ENCODE results near the gene DES. TPM values are rescaled to one million over a fixed set of nuclear protein-coding genes. Genes with fewer than 3 reads are reported as not detected.

Gene DES
- total RNA-seq, 1 donor from 2014 or later, result not detected

GRCh38 chr2:219400562-219400961, 17.6 kb upstream of the DES start:
- Histone ChIP-seq H3K9ac (no peak overlapping the region), H3K4me1 (peaks cover 17% of the 10 kb centered on the region), H3K27me3 (peaks cover 9% of the 10 kb centered on the region), H3F3A (ENCODE audit: low read depth) (peaks cover 14% of the 10 kb centered on the region), H3K9me3 (ENCODE audit: low read depth) (no peaks in the 10 kb centered on the region), H4K20me1 (ENCODE audit: low read depth) (no peaks in the 10 kb centered on the region), H2AFZ (replicated peaks) (no peak overlapping the region), H3K36me3 (no peaks in the 10 kb centered on the region), H3K4me3 (no peak overlapping the region), H3K4me2 (no peak overlapping the region), H3K27ac (no peak overlapping the region), H3K79me2 (ENCODE audit: low read depth) (no peaks in the 10 kb centered on the region)
- no peak overlapping the region for H3K27ac Mint-ChIP-seq
- TF ChIP-seq EZH2 (IDR thresholded peaks at IDR 0.05) (no peak), CTCF (IDR thresholded peaks at IDR 0.05) (no peak), EZH2phosphoT487 (IDR thresholded peaks at IDR 0.05) (no peak)
- H3K36me3 Mint-ChIP-seq, result no peaks in the 10 kb centered on the region
- peaks cover 3% of the 10 kb centered on the region for H3K27me3 Mint-ChIP-seq (ENCODE audit: insufficient read depth, low read depth)
- no peaks in the 10 kb centered on the region for H3K9me3 Mint-ChIP-seq
- H3K4me1 Mint-ChIP-seq, result peaks cover 25% of the 10 kb centered on the region
- H3K4me3 Mint-ChIP-seq, result no peak overlapping the region
- no peak for DNase-seq (ENCODE audit: low spot score)

GRCh38 chr2:219401606-219402005, 16.6 kb upstream of the DES start:
- Histone ChIP-seq H3K79me2 (ENCODE audit: low read depth) (no peaks in the 10 kb centered on the region), H3K9me3 (ENCODE audit: low read depth) (no peaks in the 10 kb centered on the region), H3K4me3 (no peak overlapping the region), H4K20me1 (ENCODE audit: low read depth) (no peaks in the 10 kb centered on the region), H3K9ac (no peak overlapping the region), H3K4me1 (peaks cover 17% of the 10 kb centered on the region), H3K27ac (no peak overlapping the region), H3F3A (ENCODE audit: low read depth) (peaks cover 14% of the 10 kb centered on the region), H3K4me2 (no peak overlapping the region), H3K27me3 (peaks cover 9% of the 10 kb centered on the region), H2AFZ (replicated peaks) (no peak overlapping the region), H3K36me3 (no peaks in the 10 kb centered on the region)
- no peak for DNase-seq (ENCODE audit: low spot score)
- H3K9me3 Mint-ChIP-seq, result no peaks in the 10 kb centered on the region
- peaks cover 26% of the 10 kb centered on the region for H3K4me1 Mint-ChIP-seq
- no peak overlapping the region for H3K27ac Mint-ChIP-seq
- no peak overlapping the region for H3K4me3 Mint-ChIP-seq
- H3K36me3 Mint-ChIP-seq, result no peaks in the 10 kb centered on the region
- peaks cover 4% of the 10 kb centered on the region for H3K27me3 Mint-ChIP-seq (ENCODE audit: insufficient read depth, low read depth)
- no peak for TF ChIP-seq EZH2phosphoT487 (IDR thresholded peaks at IDR 0.05)
- no peak for TF ChIP-seq CTCF (IDR thresholded peaks at IDR 0.05)

GRCh38 chr2:219402665-219403515, 15.3 kb upstream of the DES start:
- Histone ChIP-seq H3F3A (ENCODE audit: low read depth) (peaks cover 14% of the 10 kb centered on the region), H4K20me1 (ENCODE audit: low read depth) (no peaks in the 10 kb centered on the region), H3K79me2 (ENCODE audit: low read depth) (no peaks in the 10 kb centered on the region), H3K27me3 (peaks cover 9% of the 10 kb centered on the region), H3K4me3 (no peak overlapping the region), H3K9me3 (ENCODE audit: low read depth) (no peaks in the 10 kb centered on the region), H3K27ac (no peak overlapping the region), H3K36me3 (no peaks in the 10 kb centered on the region), H3K4me2 (peak overlapping the region; percentile 21), H2AFZ (replicated peaks) (no peak overlapping the region), H3K4me1 (peaks cover 17% of the 10 kb centered on the region), H3K9ac (no peak overlapping the region)
- Mint-ChIP-seq H3K27me3 (ENCODE audit: insufficient read depth, low read depth) (peaks cover 4% of the 10 kb centered on the region), H3K36me3 (no peaks in the 10 kb centered on the region), H3K4me1 (peaks cover 30% of the 10 kb centered on the region), H3K4me3 (no peak overlapping the region), H3K9me3 (no peaks in the 10 kb centered on the region), H3K27ac (no peak overlapping the region)
- peak; percentile 94 for DNase-seq (ENCODE audit: low spot score)
- TF ChIP-seq CTCF (IDR thresholded peaks at IDR 0.05) (peak; percentile 92), EZH2phosphoT487 (IDR thresholded peaks at IDR 0.05) (peak; percentile 36), EZH2 (IDR thresholded peaks at IDR 0.05) (no peak)
